GM21367 (cell line): ENCODE results near the gene KIAA1586.
"Not testable (repeated sequence)": the region's sequence is repeated elsewhere in the genome, so short reads cannot be mapped to it uniquely, and the experiment has no call there.

Source experiments
- ATAC-seq: cut with Tn5 transposase; IDR thresholded peaks from one replicate; pipeline ENCODE4 v1.9.1; 2021; ENCODE audit not compliant: unreplicated experiment

Gene KIAA1586

GRCh38 chr6:57046332-57047256 lies at the start of gene KIAA1586:
KIAA1586 (plus strand) TSS chr6:57046693; CDS start chr6:57046756, 63 bp downstream.
- peak; percentile 98 for ATAC-seq

GRCh38 chr6:56999049-56999448 lies 47.4 kb upstream of the KIAA1586 start:
- no peak for ATAC-seq

- not testable (repeated sequence) for ATAC-seq
These were observed 46.7 kb upstream of the KIAA1586 start for GRCh38 chr6:56999748-57000147.

GRCh38 chr6:57002197-57002596 lies 44.3 kb upstream of the KIAA1586 start:
- ATAC-seq: no peak

- ATAC-seq: no peak
These were observed 42.2 kb upstream of the KIAA1586 start for GRCh38 chr6:57004292-57004691.

GRCh38 chr6:57006101-57006500 lies 40.4 kb upstream of the KIAA1586 start:
- no peak for ATAC-seq

GRCh38 chr6:57008069-57008468 lies 38.4 kb upstream of the KIAA1586 start:
- ATAC-seq: not testable (repeated sequence)

- ATAC-seq: no peak
These were observed 33.0 kb upstream of the KIAA1586 start for GRCh38 chr6:57013521-57013926.

GRCh38 chr6:57017069-57017468 lies 29.4 kb upstream of the KIAA1586 start:
- no peak for ATAC-seq

- ATAC-seq: no peak
These were observed 28.7 kb upstream of the KIAA1586 start for GRCh38 chr6:57017841-57018240.

- ATAC-seq: no peak
These were observed 27.1 kb upstream of the KIAA1586 start for GRCh38 chr6:57019434-57019833.

GRCh38 chr6:57021086-57021720 lies 25.3 kb upstream of the KIAA1586 start:
- peak; percentile 76 for ATAC-seq

GRCh38 chr6:57024321-57024720 lies 22.2 kb upstream of the KIAA1586 start:
- ATAC-seq: no peak

GRCh38 chr6:57024775-57025174 lies 21.7 kb upstream of the KIAA1586 start:
- no peak for ATAC-seq

GRCh38 chr6:57026001-57026400 lies 20.5 kb upstream of the KIAA1586 start:
- no peak for ATAC-seq

GRCh38 chr6:57027301-57027700 lies 19.2 kb upstream of the KIAA1586 start:
- no peak for ATAC-seq

GRCh38 chr6:57029213-57029612 lies 17.3 kb upstream of the KIAA1586 start:
- ATAC-seq: no peak

- ATAC-seq: no peak
These were observed 13.3 kb upstream of the KIAA1586 start for GRCh38 chr6:57033228-57033627.

GRCh38 chr6:57035549-57035948 lies 10.9 kb upstream of the KIAA1586 start:
- no peak for ATAC-seq

- ATAC-seq: no peak
These were observed 7.6 kb upstream of the KIAA1586 start for GRCh38 chr6:57038906-57039305.

- ATAC-seq: no peak
These were observed 6.5 kb upstream of the KIAA1586 start for GRCh38 chr6:57040011-57040410.

- ATAC-seq: not testable (repeated sequence)
These were observed 2.4 kb upstream of the KIAA1586 start for GRCh38 chr6:57044061-57044460.
